NCI-H2107 treated with DMSO at 0.1 percent for 48 hours (cell line): ENCODE measurements around the gene NRXN3.

Experiments
- DNase-seq: peaks from one replicate; lab custom pipeline; 2025; ENCODE audit not compliant: unreplicated experiment; lab: John Stamatoyannopoulos, UW

Gene NRXN3

DNA sequence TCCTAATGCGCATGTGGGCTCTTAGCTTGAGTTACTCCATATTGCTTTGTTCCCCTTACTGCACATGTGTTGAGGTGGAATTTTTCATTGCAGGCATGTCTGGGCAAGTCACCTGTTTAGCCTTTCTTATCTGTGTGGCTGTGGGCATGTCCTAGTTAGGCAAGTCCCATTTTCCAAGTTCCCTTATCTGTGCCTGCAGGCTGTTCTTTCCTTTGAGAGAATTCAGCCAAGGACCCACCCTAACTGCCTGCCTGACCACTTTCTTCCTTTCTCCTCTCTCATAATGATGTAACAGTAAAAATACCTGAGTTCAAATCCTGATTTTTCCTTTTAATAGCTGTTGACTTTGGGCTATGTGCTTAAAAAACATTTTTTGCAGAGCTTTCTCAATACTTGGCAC lies 870.6 kb downstream of the NRXN3 start:
- DNase-seq: no peak

DNA sequence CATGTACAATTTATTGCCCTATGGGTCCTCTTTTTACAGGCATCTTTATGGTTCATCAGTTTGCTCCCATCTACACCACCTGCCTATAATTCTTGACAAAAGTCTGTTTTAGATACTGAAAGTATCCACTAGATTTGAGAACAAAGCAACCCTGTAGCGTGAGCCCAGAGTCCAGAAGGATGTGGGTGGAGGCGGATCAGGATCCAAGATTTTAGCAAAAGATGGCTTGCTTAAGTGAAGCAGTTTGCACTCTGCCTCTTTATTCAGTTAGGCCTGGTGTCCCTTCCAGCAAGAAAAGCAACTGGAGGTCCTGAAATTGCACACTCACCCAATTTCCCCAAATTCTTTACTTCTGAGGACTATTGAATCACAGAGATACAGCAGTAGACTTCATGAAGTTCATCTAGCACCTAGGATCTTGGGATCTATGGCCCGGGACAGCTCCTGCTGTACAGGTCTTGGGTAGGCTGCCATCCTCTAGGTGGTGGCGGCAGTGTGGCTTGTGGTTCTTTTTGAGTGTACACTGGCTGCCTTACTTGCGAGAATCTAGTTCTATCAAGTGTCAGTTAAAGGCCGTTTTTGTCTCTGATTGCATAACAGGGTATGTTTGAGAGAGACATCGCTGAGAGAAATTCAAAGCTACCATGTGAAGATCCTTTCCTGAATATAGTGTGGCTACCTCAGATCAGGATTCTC lies 873.2 kb downstream of the NRXN3 start:
- DNase-seq: no peak

GRCh38 chr14:79044894-79045624 lies 874.9 kb downstream of the NRXN3 start:
- peak; percentile 8 for DNase-seq

GRCh38 chr14:79050787-79051727 lies 880.9 kb downstream of the NRXN3 start:
- no peak for DNase-seq

GRCh38 chr14:79051742-79052141 lies 881.6 kb downstream of the NRXN3 start:
- DNase-seq: no peak

GRCh38 chr14:79056879-79057278 lies 886.7 kb downstream of the NRXN3 start:
- DNase-seq: no peak

DNA sequence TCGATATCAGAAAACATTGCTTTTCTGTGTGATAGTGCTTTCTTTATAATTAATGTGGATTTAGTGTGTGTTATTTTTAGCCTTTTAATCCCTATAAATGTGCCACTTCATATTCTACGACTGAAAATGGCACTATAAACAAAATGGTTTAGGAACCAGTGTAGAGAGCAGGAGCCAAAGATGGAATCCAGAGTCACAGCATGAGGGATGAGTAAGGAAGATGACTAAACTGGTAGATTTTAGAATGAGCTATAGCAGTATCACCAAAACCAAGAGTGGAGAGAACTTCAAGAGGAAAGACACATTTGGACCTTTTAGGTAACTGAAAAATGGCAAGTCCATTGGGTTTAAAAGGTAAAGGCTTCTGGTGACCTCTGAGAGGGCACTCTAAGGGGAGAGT lies 887.2 kb downstream of the NRXN3 start:
- DNase-seq: no peak

DNA sequence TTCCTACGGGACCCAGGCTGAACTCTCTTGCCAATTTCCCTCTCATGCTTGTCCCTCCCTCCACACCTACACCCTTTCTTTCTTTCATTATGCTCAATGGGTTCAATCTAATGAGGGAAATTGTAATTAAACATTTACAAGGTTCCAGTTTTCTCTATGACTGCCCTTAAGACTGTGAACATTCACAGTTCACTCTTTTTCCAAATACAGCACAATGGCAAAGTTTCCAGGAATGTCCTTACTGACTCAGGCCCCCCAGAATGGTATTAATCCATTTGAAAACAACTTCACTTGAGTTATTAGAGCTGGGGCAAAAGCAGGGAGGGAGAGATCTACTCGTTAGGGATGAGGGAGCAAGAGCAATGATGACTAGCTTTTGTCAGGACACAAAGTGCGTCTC lies 892.1 kb downstream of the NRXN3 start:
- no peak for DNase-seq

DNA sequence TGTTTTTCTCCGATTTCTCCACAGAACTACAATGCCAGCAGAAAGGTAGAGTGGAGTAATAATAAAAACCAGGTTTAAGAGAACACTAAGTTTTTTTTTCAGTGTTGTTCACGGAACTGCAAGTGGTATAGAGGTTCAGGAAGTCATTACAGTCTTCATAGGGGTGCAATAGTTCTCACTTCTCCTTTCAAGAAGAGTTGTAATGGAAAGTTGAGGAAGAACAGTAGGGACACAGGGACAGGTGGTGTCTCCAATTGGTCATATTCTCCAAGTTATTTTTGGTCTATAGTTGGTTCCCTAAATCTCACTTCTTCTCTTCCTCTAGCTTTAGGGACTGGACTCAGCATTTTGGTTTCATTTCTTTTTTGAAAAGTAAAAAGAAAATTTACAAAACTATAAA lies 894.0 kb downstream of the NRXN3 start:
- DNase-seq: no peak

DNA sequence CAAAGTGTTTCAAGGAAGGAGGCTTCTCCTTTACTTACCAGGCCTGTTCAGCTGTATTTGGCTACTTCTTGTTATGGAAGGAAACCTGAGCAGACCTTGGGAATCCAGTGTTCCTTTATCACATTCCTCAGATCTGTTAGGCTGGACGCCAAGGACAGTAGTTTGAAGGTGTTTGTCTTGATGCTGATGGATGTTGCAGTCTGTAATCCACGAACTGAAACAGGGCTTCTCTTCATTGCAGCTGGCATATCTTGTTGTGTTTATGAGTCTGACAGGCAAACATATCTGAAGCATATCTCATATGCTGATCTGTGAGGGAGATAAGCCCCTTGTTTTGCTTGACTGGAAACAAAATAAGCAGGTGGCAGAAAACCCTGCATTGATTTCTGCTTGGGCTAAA lies 904.3 kb downstream of the NRXN3 start:
- no peak for DNase-seq

DNA sequence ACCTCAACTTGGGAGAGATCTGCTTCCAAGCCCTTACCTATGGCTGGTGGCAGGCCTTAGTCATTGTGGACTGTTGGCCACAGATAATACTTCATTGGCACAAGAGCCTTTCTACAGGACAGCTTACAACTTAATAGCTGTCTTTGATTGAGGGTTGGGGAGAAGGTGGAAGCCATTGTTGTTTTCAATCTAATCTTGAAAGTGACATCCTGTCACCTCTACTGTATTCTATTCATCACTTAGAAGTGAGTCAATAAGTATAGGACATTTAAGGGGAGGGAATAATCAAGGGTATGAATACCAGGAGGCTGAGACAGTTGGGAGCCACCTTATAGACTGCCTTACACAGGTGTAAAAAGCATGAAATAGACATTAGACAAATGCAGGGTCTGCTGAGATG lies 906.3 kb downstream of the NRXN3 start:
- no peak for DNase-seq

GRCh38 chr14:79077096-79077495 lies 906.9 kb downstream of the NRXN3 start:
- DNase-seq: no peak

DNA sequence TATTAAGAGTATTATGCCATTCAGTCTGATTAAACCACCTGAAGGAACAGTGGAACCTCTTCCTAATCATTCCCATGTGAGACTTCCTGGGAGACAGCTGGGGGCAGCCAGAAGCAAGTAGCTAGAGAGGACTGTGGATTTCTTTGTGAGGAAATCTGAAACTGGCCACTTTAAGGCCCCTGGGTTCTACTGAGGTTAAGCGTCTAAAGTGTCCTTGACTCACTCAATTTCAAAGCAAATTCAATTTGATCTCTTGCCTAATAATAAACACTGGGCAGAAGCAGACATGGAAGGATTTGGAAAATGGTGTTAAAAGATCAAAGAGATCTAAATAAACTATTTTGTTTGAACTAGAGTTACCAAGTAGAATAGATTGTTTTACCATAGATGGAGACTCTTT lies 909.9 kb downstream of the NRXN3 start:
- DNase-seq: no peak

DNA sequence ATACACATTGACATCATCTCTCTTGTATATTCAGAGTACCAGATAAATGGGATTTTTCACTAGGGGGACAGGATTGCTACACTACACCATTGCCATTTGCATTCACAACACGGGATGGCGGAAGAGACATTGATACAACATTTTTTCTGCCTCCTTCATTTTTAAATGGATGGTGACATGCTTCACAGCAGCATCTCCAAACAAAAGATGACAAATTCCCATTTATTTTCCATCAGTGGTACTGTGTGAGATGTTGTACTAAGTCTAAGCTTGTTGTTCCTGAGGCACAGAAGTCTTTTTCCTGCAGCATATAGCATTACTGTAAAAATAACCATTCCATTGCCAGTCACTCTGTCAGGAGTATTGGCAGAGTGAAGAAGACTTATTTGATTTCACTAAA lies 912.7 kb downstream of the NRXN3 start:
- DNase-seq: no peak

- DNase-seq: no peak
Observed at GRCh38 chr14:79083356-79083755, 913.2 kb downstream of the NRXN3 start.

GRCh38 chr14:79084861-79085260 lies 914.7 kb downstream of the NRXN3 start:
- no peak for DNase-seq

DNA sequence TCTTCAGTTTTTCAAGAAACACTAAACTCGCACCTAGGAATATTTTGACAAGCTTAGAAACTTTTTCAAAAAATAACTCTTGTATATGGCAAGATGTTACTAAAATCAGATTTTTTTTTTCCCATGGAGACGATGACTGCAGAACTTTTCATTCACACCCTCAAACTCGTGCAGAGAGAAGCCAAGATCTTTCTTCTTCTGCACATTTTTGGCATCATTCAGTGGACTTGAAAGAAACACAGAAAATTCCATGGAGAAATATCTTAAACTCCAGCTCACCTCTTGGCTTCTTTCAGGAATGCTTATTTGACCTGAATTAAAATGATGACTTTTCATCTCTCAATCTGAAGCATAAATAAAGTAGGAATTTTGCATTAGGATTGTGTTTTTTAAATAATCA lies 919.4 kb downstream of the NRXN3 start:
- DNase-seq: no peak

DNA sequence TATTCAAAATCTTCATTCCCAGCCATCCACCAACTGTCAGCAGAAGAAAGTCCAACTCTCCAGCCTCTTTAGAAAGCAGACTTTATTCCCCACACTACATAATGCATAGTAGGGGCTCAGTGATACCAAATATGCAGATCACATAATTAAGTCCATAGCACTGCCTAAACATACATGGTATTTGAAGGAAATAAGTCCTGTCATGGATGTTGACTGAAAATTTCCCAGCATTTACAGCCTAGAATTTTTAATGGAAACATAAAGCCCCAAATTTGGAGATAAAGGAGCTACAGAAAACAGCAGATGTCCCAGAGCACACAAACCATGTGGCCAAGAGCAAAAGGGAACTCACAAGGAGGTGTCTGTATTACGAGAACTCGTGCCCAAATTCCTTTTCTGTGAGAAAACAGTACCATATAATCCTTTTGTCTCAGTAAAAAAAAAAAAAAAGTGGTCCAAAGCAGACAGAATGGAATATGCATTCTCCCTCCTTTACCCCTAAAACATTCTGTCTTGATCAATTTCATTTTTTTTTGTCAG lies 920.5 kb downstream of the NRXN3 start:
- no peak for DNase-seq

- DNase-seq: no peak
Observed at GRCh38 chr14:79091381-79091963, 921.3 kb downstream of the NRXN3 start.

DNA sequence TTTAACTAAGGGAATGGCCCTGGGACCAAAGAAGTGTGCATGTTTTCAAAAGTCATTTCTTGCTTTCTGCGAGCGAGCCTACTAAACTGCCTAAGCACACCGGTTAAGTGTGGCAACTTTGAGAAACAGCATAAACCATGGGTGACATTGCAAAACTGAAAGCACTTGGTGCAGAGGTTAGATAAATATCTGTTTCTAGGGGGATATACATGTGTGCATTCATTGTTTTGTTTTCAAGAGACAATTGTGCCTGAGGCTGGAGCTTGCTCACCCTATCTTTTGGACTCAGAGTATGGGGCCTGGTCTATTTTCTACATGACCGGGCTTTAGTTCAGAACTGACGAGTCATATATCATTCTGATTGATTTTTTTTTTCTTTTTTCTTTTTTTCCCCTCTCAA lies 923.4 kb downstream of the NRXN3 start:
- DNase-seq: no peak

DNA sequence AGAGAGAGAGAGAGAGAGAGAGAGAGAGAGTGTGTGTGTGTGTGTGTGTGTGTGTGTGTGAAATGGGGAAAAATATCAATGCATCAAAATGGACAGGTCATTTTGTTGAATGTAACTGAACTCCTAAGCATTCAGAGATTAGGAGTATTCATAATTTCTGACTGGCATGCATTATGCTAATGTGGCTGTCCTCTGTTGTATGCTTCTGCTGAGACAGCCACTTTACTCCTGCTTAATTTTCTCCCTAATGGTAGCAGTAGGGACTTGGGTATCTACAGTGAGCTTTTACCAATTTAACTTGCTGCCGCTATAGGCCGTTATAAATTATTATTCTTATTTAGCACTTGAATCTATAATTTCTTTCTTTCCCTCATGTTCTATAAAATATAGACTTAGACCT lies 924.8 kb downstream of the NRXN3 start:
- no peak for DNase-seq
